ENCODE measurements around the gene NDUFA1. TPM values are rescaled to one million over a fixed set of nuclear protein-coding genes. Genes with fewer than 3 reads are reported as not detected.
"Not testable (repeated sequence)": the region's sequence is repeated elsewhere in the genome, so short reads cannot be mapped to it uniquely, and the experiment has no call there.

The NDUFA1 gene
- total and polyA plus RNA-seq, 12 donors = 395 to 2,208 (median 548) TPM

- ATAC-seq (no peak), DNase-seq (no peak)
- 80 to 93% methylated on average over 5 of the region's 5 CpGs for WGBS, 2 donors
- Histone ChIP-seq H3K9me3 (no peaks in the 10 kb centered on the region), H3K27me3 (peaks cover 0 to 1% (median 0%) of the 10 kb centered on the region in 7 donors), H3K4me1 (no peaks in the 10 kb centered on the region), H3K36me3 (peaks cover 0 to 19% (median 0%) of the 10 kb centered on the region in 9 donors), H3K27ac (no peak overlapping the region), H3K4me3 (no peak overlapping the region)
- intact Hi-C loops (cut with DNase I) = no loop called here
- TF ChIP-seq CTCF (IDR thresholded peaks at IDR 0.05) = no peak
Observed at GRCh38 chrX:119919835-119920585, 48.4 kb downstream of the NDUFA1 start.

GRCh38 chrX:119922391-119922790, 50.8 kb downstream of the NDUFA1 start:
- peaks cover 0 to 39% (median 0%) of the 10 kb centered on the region in 9 donors for H3K36me3 ChIP-seq
- H3K4me3 ChIP-seq; H3K27me3 ChIP-seq; ATAC-seq; DNase-seq; H3K4me1 ChIP-seq; H3K9me3 ChIP-seq; intact Hi-C loops (cut with DNase I); H3K27ac ChIP-seq: not testable (repeated sequence)
- 92 to 97% methylated on average over 6 to 7 of the region's 7 CpGs for WGBS, 2 donors

Other genes starting within 250 kb of the NDUFA1 start
- 10 to 100 TPM in 4 of 10 donors, 1 to 10 TPM in 6; 7.5 to 24.9 (median 9.3) TPM for gene SEPTIN6, start 178.7 kb upstream of the NDUFA1 start, total RNA-seq
- gene SEPTIN6, start 178.7 kb upstream of the NDUFA1 start, polyA plus RNA-seq = 1 to 10 TPM; 4.6 to 7.5 TPM
- gene SOWAHD, start 113.2 kb upstream of the NDUFA1 start, total RNA-seq = 1 to 10 TPM in 1 of 10 donors, under 1 TPM in 3, not detected in 6; 0.35 to 1.7 (median 0.36) TPM
- under 1 TPM in 1 of 2 donors, not detected in 1; 0.12 TPM for gene SOWAHD, start 113.2 kb upstream of the NDUFA1 start, polyA plus RNA-seq
- gene RPL39, start 80.2 kb upstream of the NDUFA1 start, total RNA-seq = 1,000 to 10,000 TPM; 1,035 to 1,338 (median 1,072) TPM
- gene RPL39, start 80.2 kb upstream of the NDUFA1 start, polyA plus RNA-seq = 1,000 to 10,000 TPM; 1,899 to 6,428 TPM
- 1 to 10 TPM; 2.4 to 3.8 (median 2.9) TPM for gene UPF3B, start 18.9 kb upstream of the NDUFA1 start, total RNA-seq
- gene UPF3B, start 18.9 kb upstream of the NDUFA1 start, polyA plus RNA-seq = 10 to 100 TPM in 1 of 2 donors, 1 to 10 TPM in 1; 6.4 to 15.1 TPM
- 10 to 100 TPM in 3 of 10 donors, 1 to 10 TPM in 7; 5.6 to 10.9 (median 9.6) TPM for gene RNF113A, start 99 bp upstream of the NDUFA1 start, total RNA-seq
- gene RNF113A, start 99 bp upstream of the NDUFA1 start, polyA plus RNA-seq = 10 to 100 TPM; 12.6 to 13.8 TPM
- gene AKAP14, start 24.1 kb downstream of the NDUFA1 start, total RNA-seq = not detected
- not detected for gene AKAP14, start 24.1 kb downstream of the NDUFA1 start, polyA plus RNA-seq
- 1 to 10 TPM; 5.2 to 7.3 (median 5.8) TPM for gene NKAP, start 71.9 kb downstream of the NDUFA1 start, total RNA-seq
- 1 to 10 TPM; 4.7 to 8.6 TPM for gene NKAP, start 71.9 kb downstream of the NDUFA1 start, polyA plus RNA-seq
- gene RHOXF2B, start 205.9 kb downstream of the NDUFA1 start, total RNA-seq = not detected
- gene RHOXF2B, start 205.9 kb downstream of the NDUFA1 start, polyA plus RNA-seq = not detected
- under 1 TPM in 3 of 10 donors, not detected in 7; 0.38 to 0.45 (median 0.44) TPM for gene RHOXF1, start 244.1 kb downstream of the NDUFA1 start, total RNA-seq
- 1 to 10 TPM in 1 of 2 donors, not detected in 1; 1.2 TPM for gene RHOXF1, start 244.1 kb downstream of the NDUFA1 start, polyA plus RNA-seq